Gastrocnemius medialis (tissue), 4 donors: Measurements from ENCODE around the gene AK1.

Experiments used
- POLR2A ChIP-seq, 2 donors: fragments of 450-650 bp; IDR thresholded peaks; one replicate each; pipeline ENCODE4 v1.6.1; 2017; ENCODE audit warnings: antibody characterized with exemption in 2 of 2, mild to moderate bottlenecking in 2 of 2, moderate library complexity in 2 of 2
- TF ChIP-seq, protein P1 (sequence below), 5 experiments: fragments of 450-650 bp in 3 of 5; fragments of 200-600 bp in 2 of 5; sonication (generic) in 2 of 5; IDR thresholded peaks in 4 of 5; conservative IDR thresholded peaks in 1 of 5; 1 replicate in 4 of 5; 2 replicates in 1 of 5; pipeline ENCODE4 v1.5.1; 2016 to 2019; ENCODE audit warnings: antibody characterized with exemption in 5 of 5, mild to moderate bottlenecking in 3 of 5, moderate library complexity in 3 of 5

GRCh38 chr9:127905004-127905728, 27.7 kb upstream of the AK1 start:
- TF ChIP-seq, protein P1, sequence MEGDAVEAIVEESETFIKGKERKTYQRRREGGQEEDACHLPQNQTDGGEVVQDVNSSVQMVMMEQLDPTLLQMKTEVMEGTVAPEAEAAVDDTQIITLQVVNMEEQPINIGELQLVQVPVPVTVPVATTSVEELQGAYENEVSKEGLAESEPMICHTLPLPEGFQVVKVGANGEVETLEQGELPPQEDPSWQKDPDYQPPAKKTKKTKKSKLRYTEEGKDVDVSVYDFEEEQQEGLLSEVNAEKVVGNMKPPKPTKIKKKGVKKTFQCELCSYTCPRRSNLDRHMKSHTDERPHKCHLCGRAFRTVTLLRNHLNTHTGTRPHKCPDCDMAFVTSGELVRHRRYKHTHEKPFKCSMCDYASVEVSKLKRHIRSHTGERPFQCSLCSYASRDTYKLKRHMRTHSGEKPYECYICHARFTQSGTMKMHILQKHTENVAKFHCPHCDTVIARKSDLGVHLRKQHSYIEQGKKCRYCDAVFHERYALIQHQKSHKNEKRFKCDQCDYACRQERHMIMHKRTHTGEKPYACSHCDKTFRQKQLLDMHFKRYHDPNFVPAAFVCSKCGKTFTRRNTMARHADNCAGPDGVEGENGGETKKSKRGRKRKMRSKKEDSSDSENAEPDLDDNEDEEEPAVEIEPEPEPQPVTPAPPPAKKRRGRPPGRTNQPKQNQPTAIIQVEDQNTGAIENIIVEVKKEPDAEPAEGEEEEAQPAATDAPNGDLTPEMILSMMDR (IDR thresholded peaks at IDR 0.05 in 4 of 5, conservative IDR thresholded peaks at IDR 0.05 in 1 of 5) = no peak
- no peak for TF ChIP-seq POLR2A (IDR thresholded peaks at IDR 0.05)
